SK-N-SH treated with all-trans-retinoic acid at 6 μM for 48 hours (cell line): ENCODE measurements around the gene THAP3.
"Not testable (repeated sequence)": the region's sequence is repeated elsewhere in the genome, so short reads cannot be mapped to it uniquely, and the experiment has no call there.

Experiments used
- ATAC-seq: fragments of 200-7000 bp; cut with Tn5 transposase; 3 replicates; pipeline ENCODE4 v1.9.1; 2020; ENCODE audit warnings: mild to moderate bottlenecking, moderate library complexity
- ARNTL ChIP-seq: fragments of 450-650 bp; formaldehyde crosslinking; IDR thresholded peaks from 2 replicates; pipeline ENCODE4 v1.5.0; 2020; ENCODE audit warnings: low read depth, mild to moderate bottlenecking, moderate library complexity, borderline replicate concordance
- BACH2 ChIP-seq: fragments of 250-450 bp; sonication (Bioruptor Pico); IDR thresholded peaks from 2 replicates; pipeline ENCODE4 v1.9.0; 2021; ENCODE audit warnings: mild to moderate bottlenecking, borderline replicate concordance
- CSDC2 ChIP-seq: fragments of 250-450 bp; sonication (Bioruptor Pico); IDR thresholded peaks from 2 replicates; pipeline ENCODE4 v1.5.0; 2020; ENCODE audit warnings: mild to moderate bottlenecking, moderate library complexity
- ESRRG ChIP-seq: fragments of 250-450 bp; sonication (Bioruptor Pico); IDR thresholded peaks from 2 replicates; pipeline ENCODE4 v1.6.1; 2021; ENCODE audit warnings: mild to moderate bottlenecking
- GLIS3 ChIP-seq: fragments of 250-450 bp; sonication (Bioruptor Pico); IDR thresholded peaks from 2 replicates; pipeline ENCODE4 v1.5.0; 2020; ENCODE audit warnings: mild to moderate bottlenecking, moderate library complexity
- ISL1 ChIP-seq: fragments of 250-450 bp; sonication (Bioruptor Pico); IDR thresholded peaks from 2 replicates; pipeline ENCODE4 v2.1.2; 2022; ENCODE audit warnings: mild to moderate bottlenecking, moderate library complexity
- OSR1 ChIP-seq: fragments of 250-450 bp; sonication (Bioruptor Pico); IDR thresholded peaks from 2 replicates; pipeline ENCODE4 v1.8.0; 2022; ENCODE audit warnings: moderate library complexity, mild to moderate bottlenecking, inconsistent platforms
- RARB ChIP-seq: fragments of 250-450 bp; sonication (Bioruptor Pico); IDR thresholded peaks from 2 replicates; pipeline ENCODE4 v1.8.0; 2021; ENCODE audit warnings: mild to moderate bottlenecking, moderate library complexity
- SNAI2 ChIP-seq: fragments of 250-450 bp; sonication (Bioruptor Pico); IDR thresholded peaks from 2 replicates; pipeline ENCODE4 v1.5.0; 2020; ENCODE audit warnings: mild to moderate bottlenecking, moderate library complexity
- TCF4 ChIP-seq: fragments of 250-450 bp; sonication (Bioruptor Pico); IDR thresholded peaks from 2 replicates; pipeline ENCODE4 v1.8.0; 2021; ENCODE audit warnings: mild to moderate bottlenecking, moderate library complexity, borderline replicate concordance
- TOX ChIP-seq: fragments of 250-450 bp; sonication (Bioruptor Pico); IDR thresholded peaks from 2 replicates; pipeline ENCODE4 v1.8.0; 2021; ENCODE audit warnings: mild to moderate bottlenecking, moderate library complexity, borderline replicate concordance
- ZC3H10 ChIP-seq: fragments of 250-450 bp; sonication (Bioruptor Pico); IDR thresholded peaks from 2 replicates; pipeline ENCODE4 v1.5.1; 2021; ENCODE audit warnings: mild to moderate bottlenecking, moderate library complexity
- ZFP3 ChIP-seq: fragments of 250-450 bp; sonication (Bioruptor Pico); IDR thresholded peaks from 2 replicates; pipeline ENCODE4 v1.5.0; 2020; ENCODE audit warnings: mild to moderate bottlenecking, moderate library complexity
- ZFP30 ChIP-seq: fragments of 450-650 bp; formaldehyde crosslinking; IDR thresholded peaks from 2 replicates; pipeline ENCODE4 v1.5.0; 2022; ENCODE audit warnings: mild to moderate bottlenecking, moderate library complexity
- ZNF565 ChIP-seq: fragments of 450-650 bp; formaldehyde crosslinking; conservative IDR thresholded peaks from 2 replicates; pipeline ENCODE4 v1.5.0; 2020; ENCODE audit warnings: low read depth, mild to moderate bottlenecking, moderate library complexity
- ZNF70 ChIP-seq: fragments of 450-650 bp; formaldehyde crosslinking; IDR thresholded peaks from 2 replicates; pipeline ENCODE4 v1.5.0; 2020; ENCODE audit warnings: mild to moderate bottlenecking, moderate library complexity
- ZNF8 ChIP-seq: fragments of 450-650 bp; formaldehyde crosslinking; IDR thresholded peaks from 2 replicates; pipeline ENCODE4 v1.5.0; 2020; ENCODE audit warnings: mild to moderate bottlenecking, moderate library complexity
- TF ChIP-seq, protein P1 (sequence below): fragments of 250-450 bp; sonication (Bioruptor Pico); IDR thresholded peaks from 2 replicates; pipeline ENCODE4 v1.5.1; 2021; ENCODE audit warnings: mild to moderate bottlenecking, moderate library complexity
- TF ChIP-seq, protein P2 (sequence below): fragments of 250-450 bp; sonication (Bioruptor Pico); IDR thresholded peaks from 2 replicates; pipeline ENCODE4 v1.8.0; 2020; ENCODE audit warnings: mild to moderate bottlenecking, moderate library complexity, borderline replicate concordance
- TF ChIP-seq, protein P3 (sequence below): fragments of 250-450 bp; sonication (Bioruptor Pico); IDR thresholded peaks from 2 replicates; pipeline ENCODE4 v1.5.1; 2020; ENCODE audit warnings: low read depth, mild to moderate bottlenecking, moderate library complexity
- TF ChIP-seq, protein P4 (sequence below): fragments of 250-450 bp; sonication (Bioruptor Pico); IDR thresholded peaks from 2 replicates; pipeline ENCODE4 v1.8.0; 2021; ENCODE audit warnings: low read depth, mild to moderate bottlenecking, moderate library complexity, borderline replicate concordance
- TF ChIP-seq, protein P5 (sequence below): fragments of 250-450 bp; sonication (Bioruptor Pico); IDR thresholded peaks from 2 replicates; pipeline ENCODE4 v1.5.0; 2020; ENCODE audit warnings: mild to moderate bottlenecking, moderate library complexity

Gene THAP3

DNA sequence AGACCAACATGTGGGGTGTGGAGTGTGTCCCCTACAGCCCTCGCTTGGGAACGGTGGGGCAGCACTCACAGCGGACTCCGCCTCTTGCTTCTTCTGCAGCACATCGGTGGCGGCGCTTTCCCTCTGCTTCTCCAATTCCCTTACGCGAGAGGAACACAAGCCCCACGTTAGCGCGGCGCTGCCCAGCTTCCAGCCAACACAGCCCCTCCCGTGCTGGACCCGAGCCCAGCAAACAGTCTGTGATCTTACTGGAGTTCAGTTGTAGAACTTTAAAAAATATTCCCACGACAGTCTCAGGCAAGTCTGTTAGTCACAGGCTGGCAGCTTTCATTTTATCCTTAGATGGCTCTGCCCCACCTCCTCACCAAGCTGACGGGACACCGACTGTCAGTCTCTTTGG, 13.6 kb downstream of the THAP3 start:
- no peak for TF ChIP-seq ZNF8 (CRISPR knock-in tag)
- no peak for TF ChIP-seq CSDC2 (CRISPR knock-in tag)
- TF ChIP-seq, protein P1, sequence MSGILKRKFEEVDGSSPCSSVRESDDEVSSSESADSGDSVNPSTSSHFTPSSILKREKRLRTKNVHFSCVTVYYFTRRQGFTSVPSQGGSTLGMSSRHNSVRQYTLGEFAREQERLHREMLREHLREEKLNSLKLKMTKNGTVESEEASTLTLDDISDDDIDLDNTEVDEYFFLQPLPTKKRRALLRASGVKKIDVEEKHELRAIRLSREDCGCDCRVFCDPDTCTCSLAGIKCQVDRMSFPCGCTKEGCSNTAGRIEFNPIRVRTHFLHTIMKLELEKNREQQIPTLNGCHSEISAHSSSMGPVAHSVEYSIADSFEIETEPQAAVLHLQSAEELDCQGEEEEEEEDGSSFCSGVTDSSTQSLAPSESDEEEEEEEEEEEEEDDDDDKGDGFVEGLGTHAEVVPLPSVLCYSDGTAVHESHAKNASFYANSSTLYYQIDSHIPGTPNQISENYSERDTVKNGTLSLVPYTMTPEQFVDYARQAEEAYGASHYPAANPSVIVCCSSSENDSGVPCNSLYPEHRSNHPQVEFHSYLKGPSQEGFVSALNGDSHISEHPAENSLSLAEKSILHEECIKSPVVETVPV = no peak
- no peak for TF ChIP-seq GLIS3
- TF ChIP-seq, protein P2, sequence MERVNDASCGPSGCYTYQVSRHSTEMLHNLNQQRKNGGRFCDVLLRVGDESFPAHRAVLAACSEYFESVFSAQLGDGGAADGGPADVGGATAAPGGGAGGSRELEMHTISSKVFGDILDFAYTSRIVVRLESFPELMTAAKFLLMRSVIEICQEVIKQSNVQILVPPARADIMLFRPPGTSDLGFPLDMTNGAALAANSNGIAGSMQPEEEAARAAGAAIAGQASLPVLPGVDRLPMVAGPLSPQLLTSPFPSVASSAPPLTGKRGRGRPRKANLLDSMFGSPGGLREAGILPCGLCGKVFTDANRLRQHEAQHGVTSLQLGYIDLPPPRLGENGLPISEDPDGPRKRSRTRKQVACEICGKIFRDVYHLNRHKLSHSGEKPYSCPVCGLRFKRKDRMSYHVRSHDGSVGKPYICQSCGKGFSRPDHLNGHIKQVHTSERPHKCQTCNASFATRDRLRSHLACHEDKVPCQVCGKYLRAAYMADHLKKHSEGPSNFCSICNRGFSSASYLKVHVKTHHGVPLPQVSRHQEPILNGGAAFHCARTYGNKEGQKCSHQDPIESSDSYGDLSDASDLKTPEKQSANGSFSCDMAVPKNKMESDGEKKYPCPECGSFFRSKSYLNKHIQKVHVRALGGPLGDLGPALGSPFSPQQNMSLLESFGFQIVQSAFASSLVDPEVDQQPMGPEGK (CRISPR knock-in tag) = no peak
- TF ChIP-seq SNAI2 (CRISPR knock-in tag) = no peak
- no peak for TF ChIP-seq TOX (CRISPR knock-in tag)
- TF ChIP-seq ARNTL (CRISPR knock-in tag) = no peak
- TF ChIP-seq, protein P3, sequence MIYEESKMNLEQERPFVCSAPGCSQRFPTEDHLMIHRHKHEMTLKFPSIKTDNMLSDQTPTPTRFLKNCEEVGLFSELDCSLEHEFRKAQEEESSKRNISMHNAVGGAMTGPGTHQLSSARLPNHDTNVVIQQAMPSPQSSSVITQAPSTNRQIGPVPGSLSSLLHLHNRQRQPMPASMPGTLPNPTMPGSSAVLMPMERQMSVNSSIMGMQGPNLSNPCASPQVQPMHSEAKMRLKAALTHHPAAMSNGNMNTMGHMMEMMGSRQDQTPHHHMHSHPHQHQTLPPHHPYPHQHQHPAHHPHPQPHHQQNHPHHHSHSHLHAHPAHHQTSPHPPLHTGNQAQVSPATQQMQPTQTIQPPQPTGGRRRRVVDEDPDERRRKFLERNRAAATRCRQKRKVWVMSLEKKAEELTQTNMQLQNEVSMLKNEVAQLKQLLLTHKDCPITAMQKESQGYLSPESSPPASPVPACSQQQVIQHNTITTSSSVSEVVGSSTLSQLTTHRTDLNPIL (CRISPR knock-in tag) = no peak
- no peak for TF ChIP-seq BACH2 (CRISPR knock-in tag)
- TF ChIP-seq ZNF565 = no peak
- no peak for TF ChIP-seq ZFP3
- TF ChIP-seq, protein P4, sequence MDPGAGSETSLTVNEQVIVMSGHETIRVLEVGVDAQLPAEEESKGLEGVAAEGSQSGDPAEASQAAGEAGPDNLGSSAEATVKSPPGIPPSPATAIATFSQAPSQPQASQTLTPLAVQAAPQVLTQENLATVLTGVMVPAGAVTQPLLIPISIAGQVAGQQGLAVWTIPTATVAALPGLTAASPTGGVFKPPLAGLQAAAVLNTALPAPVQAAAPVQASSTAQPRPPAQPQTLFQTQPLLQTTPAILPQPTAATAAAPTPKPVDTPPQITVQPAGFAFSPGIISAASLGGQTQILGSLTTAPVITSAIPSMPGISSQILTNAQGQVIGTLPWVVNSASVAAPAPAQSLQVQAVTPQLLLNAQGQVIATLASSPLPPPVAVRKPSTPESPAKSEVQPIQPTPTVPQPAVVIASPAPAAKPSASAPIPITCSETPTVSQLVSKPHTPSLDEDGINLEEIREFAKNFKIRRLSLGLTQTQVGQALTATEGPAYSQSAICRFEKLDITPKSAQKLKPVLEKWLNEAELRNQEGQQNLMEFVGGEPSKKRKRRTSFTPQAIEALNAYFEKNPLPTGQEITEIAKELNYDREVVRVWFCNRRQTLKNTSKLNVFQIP (CRISPR knock-in tag) = no peak
- TF ChIP-seq ZC3H10 (CRISPR knock-in tag) = no peak
- TF ChIP-seq ZFP30 (CRISPR knock-in tag) = no peak
- no peak for TF ChIP-seq OSR1 (CRISPR knock-in tag)
- TF ChIP-seq, protein P5, sequence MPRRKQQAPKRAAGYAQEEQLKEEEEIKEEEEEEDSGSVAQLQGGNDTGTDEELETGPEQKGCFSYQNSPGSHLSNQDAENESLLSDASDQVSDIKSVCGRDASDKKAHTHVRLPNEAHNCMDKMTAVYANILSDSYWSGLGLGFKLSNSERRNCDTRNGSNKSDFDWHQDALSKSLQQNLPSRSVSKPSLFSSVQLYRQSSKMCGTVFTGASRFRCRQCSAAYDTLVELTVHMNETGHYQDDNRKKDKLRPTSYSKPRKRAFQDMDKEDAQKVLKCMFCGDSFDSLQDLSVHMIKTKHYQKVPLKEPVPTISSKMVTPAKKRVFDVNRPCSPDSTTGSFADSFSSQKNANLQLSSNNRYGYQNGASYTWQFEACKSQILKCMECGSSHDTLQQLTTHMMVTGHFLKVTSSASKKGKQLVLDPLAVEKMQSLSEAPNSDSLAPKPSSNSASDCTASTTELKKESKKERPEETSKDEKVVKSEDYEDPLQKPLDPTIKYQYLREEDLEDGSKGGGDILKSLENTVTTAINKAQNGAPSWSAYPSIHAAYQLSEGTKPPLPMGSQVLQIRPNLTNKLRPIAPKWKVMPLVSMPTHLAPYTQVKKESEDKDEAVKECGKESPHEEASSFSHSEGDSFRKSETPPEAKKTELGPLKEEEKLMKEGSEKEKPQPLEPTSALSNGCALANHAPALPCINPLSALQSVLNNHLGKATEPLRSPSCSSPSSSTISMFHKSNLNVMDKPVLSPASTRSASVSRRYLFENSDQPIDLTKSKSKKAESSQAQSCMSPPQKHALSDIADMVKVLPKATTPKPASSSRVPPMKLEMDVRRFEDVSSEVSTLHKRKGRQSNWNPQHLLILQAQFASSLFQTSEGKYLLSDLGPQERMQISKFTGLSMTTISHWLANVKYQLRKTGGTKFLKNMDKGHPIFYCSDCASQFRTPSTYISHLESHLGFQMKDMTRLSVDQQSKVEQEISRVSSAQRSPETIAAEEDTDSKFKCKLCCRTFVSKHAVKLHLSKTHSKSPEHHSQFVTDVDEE = no peak
- TF ChIP-seq ESRRG (CRISPR knock-in tag) = no peak
- no peak for TF ChIP-seq ZNF70 (CRISPR knock-in tag)
- TF ChIP-seq TCF4 (CRISPR knock-in tag) = no peak
- TF ChIP-seq, all 23 proteins: peak for 0
- ATAC-seq = no peak

DNA sequence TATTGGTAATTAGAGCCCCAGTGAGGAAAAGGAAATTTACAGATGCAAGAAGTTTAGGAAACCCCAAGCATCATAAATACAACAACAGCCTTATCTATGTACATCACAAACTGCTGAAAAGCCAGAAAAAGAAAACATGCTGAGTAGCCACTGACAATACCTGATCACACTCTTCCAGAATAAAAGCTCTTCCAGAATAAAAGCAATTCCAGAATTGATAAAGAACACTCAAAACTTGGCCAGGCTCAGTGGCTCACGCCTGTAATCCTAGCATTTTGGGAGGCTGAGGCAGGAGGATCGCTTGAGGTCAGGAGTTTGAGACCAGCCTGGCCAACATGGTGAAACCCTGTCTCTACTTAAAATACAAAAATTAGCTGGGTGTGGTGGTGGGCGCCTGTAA, 16.2 kb downstream of the THAP3 start:
- ATAC-seq = not testable (repeated sequence)

DNA sequence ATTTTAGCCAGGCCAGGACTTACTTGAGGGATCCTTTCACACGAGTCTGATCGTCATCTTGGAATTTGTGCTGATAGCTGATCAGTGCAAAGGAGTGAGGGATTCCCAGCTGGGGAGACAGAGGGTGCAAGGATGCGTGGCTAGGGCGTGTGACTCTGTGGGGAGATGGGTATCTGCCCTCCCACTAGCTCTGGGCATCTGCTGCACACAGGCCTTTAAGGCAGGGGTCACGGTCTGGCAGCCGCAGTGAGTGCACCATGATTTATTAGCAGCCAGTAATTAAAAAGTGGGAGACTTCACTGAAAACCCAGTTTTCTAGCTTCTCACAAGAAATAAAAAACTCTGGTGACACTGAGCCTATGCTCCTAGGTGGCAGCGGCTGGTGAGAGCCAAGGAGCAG, 20.4 kb downstream of the THAP3 start:
- TF ChIP-seq ZNF8 (CRISPR knock-in tag) (no peak), BACH2 (CRISPR knock-in tag) (no peak), ZFP3 (no peak), ZC3H10 (CRISPR knock-in tag) (no peak), CSDC2 (CRISPR knock-in tag) (no peak), ARNTL (CRISPR knock-in tag) (no peak), OSR1 (CRISPR knock-in tag) (no peak), ISL1 (CRISPR knock-in tag) (no peak), RARB (CRISPR knock-in tag) (no peak), ZNF70 (CRISPR knock-in tag) (no peak), GLIS3 (no peak), ESRRG (CRISPR knock-in tag) (no peak), ZFP30 (CRISPR knock-in tag) (no peak)
- TF ChIP-seq, protein P3 (CRISPR knock-in tag) = no peak
- TF ChIP-seq, protein P2 (CRISPR knock-in tag) = no peak
- TF ChIP-seq, protein P5 = no peak

More for the DNA sequence above, 20.4 kb downstream of the THAP3 start:
- ATAC-seq = no peak
